ACC112 (cell line): Measurements from ENCODE around the gene RASSF9.

Experiments used
- H2AFZ ChIP-seq: fragments of 200-600 bp; sonication (generic); one replicate; pipeline ENCODE4 v1.6.0; 2017; ENCODE audit warnings: antibody characterized with exemption, low read length; ENCODE audit not compliant: unreplicated experiment
- H3K27ac ChIP-seq: fragments of 200-600 bp; sonication (generic); 2 replicates; pipeline ENCODE4 v1.5.1; 2014; ENCODE audit warnings: low read depth, mild to moderate bottlenecking, antibody characterized with exemption, low read length, moderate library complexity
- H3K27me3 ChIP-seq: fragments of 200-600 bp; sonication (generic); 2 replicates; pipeline ENCODE4 v1.6.1; 2014; ENCODE audit warnings: mild to moderate bottlenecking, antibody characterized with exemption, low read length, moderate library complexity, mixed read lengths; ENCODE audit not compliant: insufficient read depth
- H3K36me3 ChIP-seq: fragments of 200-600 bp; sonication (generic); 2 replicates; pipeline ENCODE4 v1.6.1; 2016; ENCODE audit warnings: mild to moderate bottlenecking, antibody characterized with exemption, low read length, moderate library complexity, mixed read lengths; ENCODE audit not compliant: insufficient read depth
- H3K4me1 ChIP-seq: fragments of 200-600 bp; sonication (generic); one replicate; pipeline ENCODE4 v1.6.1; 2016; ENCODE audit warnings: low read length, mixed read lengths; ENCODE audit not compliant: insufficient read depth, unreplicated experiment, control insufficient read depth
- H3K4me3 ChIP-seq: fragments of 200-600 bp; sonication (generic); 2 replicates; pipeline ENCODE4 v1.5.1; 2014; ENCODE audit warnings: mild to moderate bottlenecking, low read depth, low read length
- H3K79me2 ChIP-seq: fragments of 200-600 bp; sonication (generic); one replicate; pipeline ENCODE4 v1.6.0; 2016; ENCODE audit warnings: low read length; ENCODE audit not compliant: control insufficient read depth, unreplicated experiment, insufficient read depth

RASSF9 gene

DNA sequence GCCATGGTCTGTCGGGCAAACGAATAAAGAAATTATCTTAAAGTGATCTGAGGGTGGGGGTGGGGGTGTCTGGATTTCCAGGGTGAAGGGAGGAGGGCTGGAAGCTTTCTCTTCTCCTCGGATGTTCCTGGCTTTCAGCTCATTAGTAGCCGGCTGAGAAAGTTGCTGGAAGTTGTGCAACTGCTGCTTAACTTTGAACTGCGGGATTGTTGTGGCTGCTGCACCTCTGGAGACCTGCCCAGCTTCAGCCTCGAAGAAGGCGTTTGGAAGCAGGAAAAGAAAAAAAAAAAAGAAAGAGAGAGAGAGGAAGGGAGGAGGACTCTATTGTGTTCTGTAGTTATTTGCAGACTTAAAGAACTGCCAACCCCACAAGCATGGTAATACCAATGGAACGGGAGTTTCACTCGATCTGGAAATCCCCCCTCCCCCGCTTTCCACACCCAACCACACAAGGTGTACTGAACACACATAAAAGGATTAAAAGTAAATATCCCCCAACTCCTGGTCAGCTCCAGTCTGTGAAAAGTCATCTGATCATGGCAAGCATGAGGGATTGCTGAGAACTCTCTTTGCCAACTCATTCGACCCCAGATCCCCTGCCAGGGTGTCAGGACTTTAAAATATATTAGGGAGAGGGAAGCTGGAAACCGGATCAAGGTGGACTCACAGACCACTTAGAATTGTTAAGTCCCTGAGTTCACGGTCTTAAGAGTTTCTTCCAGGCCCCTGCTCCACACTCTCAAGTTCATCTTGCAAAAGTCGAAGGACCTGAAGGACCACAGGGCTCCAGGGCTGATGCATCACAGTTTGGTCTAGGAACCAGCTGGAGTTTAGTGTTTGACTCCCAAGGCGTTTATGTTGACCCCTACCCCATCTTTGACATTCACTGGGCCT is at the start of gene RASSF9:
RASSF9 (minus strand) TSS at position 213 of the 894 bp plus-strand sequence; CDS start at position 5, 208 bp downstream.
- Histone ChIP-seq H3K4me1 (peaks cover 21% of the 10 kb centered on the region), H3K27ac (peak within 1 kb of the TSS; percentile 34), H3K36me3 (no peaks in the 10 kb centered on the region), H3K4me3 (peak within 1 kb of the TSS; percentile 79), H3K27me3 (no peaks in the 10 kb centered on the region), H3K79me2 (no peaks in the 10 kb centered on the region), H2AFZ (peak within 1 kb of the TSS; percentile 59)

DNA sequence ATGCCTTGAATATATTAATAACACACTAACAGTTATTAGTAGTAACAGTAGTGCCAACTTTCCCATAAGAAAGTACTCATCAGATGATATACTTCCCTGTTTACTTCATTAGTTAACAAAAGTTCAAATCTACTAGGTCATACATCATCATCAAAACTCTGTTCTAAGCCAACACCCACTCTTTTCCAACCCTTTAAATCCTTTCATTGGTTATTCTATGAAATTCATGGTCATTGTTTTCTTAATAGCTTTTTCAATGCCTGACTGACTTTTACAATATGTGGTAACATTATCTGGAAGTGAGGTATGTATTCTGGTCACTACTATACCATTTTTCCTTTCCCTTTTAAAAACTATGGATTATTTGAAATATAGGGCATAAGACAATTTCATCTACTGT is 47.6 kb upstream of the RASSF9 start:
- H3K4me3 ChIP-seq: no peak overlapping the region
- H3K27me3 ChIP-seq: peaks cover 9% of the 10 kb centered on the region
- H3K4me1 ChIP-seq: no peaks in the 10 kb centered on the region
- H3K27ac ChIP-seq: no peak overlapping the region
- H3K79me2 ChIP-seq: no peaks in the 10 kb centered on the region
- no peak overlapping the region for H2AFZ ChIP-seq
- H3K36me3 ChIP-seq: no peaks in the 10 kb centered on the region

DNA sequence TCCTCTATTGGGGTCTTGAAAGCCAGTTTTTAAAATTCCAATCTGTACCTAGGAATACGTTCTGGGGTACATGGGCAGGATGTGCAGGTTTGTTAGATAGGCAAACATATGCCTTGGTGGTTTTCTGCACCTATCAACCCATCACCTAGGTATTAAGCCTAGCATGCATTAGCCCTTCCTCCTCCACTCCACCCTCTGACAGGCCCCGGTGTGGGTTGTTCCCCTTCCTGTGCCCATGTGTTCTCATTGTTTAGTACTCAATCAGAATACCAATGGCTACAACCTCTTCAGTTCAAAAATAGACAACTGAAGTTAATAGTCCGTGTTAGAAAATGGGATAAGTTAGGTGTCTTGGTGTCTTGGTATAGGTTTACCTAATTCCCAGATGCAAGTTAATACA is 41.2 kb upstream of the RASSF9 start:
- Histone ChIP-seq H3K27ac (no peak overlapping the region), H3K4me3 (no peak overlapping the region), H3K79me2 (no peaks in the 10 kb centered on the region), H2AFZ (peak overlapping the region; percentile 17), H3K4me1 (no peaks in the 10 kb centered on the region), H3K27me3 (peaks cover under 1% of the 10 kb centered on the region; the same call in 1 of the 2 replicates), H3K36me3 (no peaks in the 10 kb centered on the region)

DNA sequence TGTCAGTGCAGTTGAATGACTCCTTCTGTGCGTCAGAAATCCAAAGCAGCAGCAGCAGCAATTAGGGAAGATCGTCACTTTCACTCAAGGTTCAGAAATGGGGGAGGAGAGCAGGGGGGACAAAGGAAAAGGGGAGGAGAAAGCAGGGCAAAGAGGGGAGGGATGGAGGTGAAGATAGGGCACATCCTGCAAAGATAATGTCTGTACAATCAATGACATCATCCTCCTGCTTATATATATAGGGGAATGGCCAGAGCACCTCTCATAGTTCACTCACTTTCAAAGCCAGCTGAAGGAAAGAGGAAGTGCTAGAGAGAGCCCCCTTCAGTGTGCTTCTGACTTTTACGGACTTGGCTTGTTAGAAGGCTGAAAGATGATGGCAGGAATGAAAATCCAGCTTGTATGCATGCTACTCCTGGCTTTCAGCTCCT is 37.8 kb upstream of the RASSF9 start, which contains the start of gene NTS:
NTS (plus strand) TSS at position 265 of the 431 bp plus-strand sequence; CDS start at position 374, 109 bp downstream.
- Histone ChIP-seq H3K4me3 (0 out of 2 replicates have a peak within 1 kb of the TSS, but pooled peaks have one; percentile 13), H3K27ac (no peak within 1 kb of the TSS), H3K79me2 (no peaks in the 10 kb centered on the region), H3K4me1 (no peaks in the 10 kb centered on the region), H2AFZ (peak within 1 kb of the TSS; percentile 35), H3K36me3 (no peaks in the 10 kb centered on the region), H3K27me3 (no peaks in the 10 kb centered on the region)

DNA sequence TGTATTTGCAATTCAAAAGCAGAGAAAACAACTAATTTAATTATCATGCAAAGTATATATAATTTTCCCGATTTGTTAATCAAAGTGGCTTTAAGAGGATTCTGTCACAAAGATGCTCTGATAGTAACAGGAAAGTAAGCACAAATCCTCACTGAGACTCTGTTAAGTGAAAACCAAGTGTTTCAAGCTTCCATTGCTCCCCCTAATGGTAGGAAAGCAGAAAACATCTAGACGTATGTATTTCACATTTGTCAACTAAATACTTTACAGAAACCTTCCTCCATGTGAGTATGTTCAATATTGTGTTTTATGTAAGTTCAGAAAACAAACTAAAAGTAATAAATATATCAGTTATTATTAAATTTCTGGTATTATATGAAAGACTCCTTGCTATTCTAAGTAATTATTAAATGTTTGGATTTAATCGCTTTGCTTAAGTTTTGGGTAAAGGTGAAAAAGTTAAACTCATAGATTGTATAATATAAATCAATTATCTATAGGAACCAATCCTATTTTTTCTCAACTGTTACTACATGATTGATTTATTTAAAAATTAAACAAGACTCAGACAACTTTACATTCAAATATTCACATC is 36.4 kb upstream of the RASSF9 start:
- H3K79me2 ChIP-seq: no peaks in the 10 kb centered on the region

DNA sequence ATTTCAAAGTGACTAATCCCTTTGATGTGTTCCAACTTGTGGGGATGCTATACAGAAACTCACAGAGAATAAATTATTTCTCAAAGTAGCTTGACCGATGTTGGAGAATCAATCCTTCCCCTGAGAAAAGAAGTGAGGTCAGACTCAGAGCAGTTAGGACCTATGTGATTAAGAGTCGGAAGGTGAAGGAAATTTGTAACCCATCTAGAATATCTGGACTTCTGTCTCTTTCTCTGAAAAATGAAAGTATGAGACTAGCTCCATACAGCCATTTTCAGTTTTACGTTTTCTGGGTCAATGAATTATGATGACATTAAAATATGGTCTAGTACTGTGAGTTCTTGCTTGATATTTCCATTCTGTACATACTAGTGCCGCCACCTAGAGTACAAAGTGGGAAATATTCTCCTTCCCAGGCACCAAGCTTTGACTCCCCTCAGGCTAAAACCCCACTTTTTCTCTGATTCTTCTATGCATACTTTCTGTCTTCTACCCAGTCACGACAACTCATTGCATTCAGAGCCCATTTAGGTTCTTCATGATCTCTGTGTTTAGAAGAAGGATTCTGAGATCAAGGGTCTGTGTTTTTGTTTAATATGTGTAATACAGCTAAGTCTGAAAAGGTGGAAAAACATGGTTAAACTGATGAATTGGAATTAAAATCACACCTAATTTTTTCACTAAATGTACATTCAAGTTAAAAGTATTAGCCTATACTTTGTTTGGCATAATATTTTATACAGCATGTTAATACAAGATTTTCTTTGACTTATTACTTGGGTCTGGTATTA is 31.0 kb upstream of the RASSF9 start:
- Histone ChIP-seq H3K36me3 (no peaks in the 10 kb centered on the region), H3K27ac (no peak overlapping the region), H3K4me3 (peak overlapping the region; percentile 64), H3K27me3 (no peaks in the 10 kb centered on the region), H3K79me2 (no peaks in the 10 kb centered on the region), H3K4me1 (no peaks in the 10 kb centered on the region), H2AFZ (peak overlapping the region; percentile 78)

More for the DNA sequence above, 36.4 kb upstream of the RASSF9 start:
- Histone ChIP-seq H3K4me1 (no peaks in the 10 kb centered on the region), H3K27me3 (no peaks in the 10 kb centered on the region), H2AFZ (no peak overlapping the region), H3K27ac (no peak overlapping the region), H3K4me3 (no peak overlapping the region), H3K36me3 (no peaks in the 10 kb centered on the region)

DNA sequence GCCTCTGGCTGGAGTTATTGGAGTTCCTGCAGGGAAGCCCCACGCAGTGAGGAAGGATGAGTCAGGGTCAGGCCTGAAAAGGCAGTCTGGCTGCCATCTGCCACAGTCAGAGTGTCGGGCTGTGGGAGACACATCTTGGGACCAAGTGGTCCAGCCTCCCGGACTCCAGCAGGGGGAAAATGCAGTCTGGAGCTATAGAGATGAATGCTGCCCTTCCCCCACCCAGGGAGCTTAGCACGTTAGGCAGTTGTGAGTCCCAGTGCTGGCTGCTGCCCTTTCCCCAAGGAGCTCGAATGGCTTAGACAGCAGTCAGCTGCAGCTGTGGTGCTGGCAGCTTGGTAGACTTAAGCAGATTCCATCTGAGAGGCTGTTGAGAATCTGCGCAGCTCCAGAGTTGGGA is 29.7 kb upstream of the RASSF9 start:
- Histone ChIP-seq H2AFZ (no peak overlapping the region), H3K79me2 (no peaks in the 10 kb centered on the region), H3K36me3 (no peaks in the 10 kb centered on the region), H3K27me3 (no peaks in the 10 kb centered on the region), H3K4me3 (no peak overlapping the region), H3K27ac (no peak overlapping the region), H3K4me1 (no peaks in the 10 kb centered on the region)

DNA sequence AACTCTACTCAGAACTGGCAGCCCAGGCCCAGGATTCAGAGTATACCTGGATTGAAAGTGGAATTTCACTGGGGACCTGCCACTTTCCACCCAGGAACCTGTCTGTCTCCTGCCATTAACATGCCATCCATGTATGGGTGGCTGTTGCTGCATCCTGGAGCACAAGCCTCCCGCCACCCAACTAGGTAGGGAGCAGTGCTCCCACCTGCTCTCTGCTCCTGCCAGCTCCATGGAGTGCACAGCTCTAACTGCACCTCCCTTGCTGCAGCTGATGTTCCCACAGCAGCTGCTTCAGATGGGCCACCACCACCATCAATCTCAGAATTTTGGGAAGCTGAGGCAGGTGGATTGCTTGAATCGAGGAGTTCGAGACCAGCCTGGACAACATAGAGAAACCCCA is 20.8 kb upstream of the RASSF9 start:
- H3K79me2 ChIP-seq: no peaks in the 10 kb centered on the region
- H3K36me3 ChIP-seq: no peaks in the 10 kb centered on the region
- H3K27me3 ChIP-seq: no peaks in the 10 kb centered on the region
- H3K27ac ChIP-seq: no peak overlapping the region
- H2AFZ ChIP-seq: no peak overlapping the region
- no peaks in the 10 kb centered on the region for H3K4me1 ChIP-seq
- H3K4me3 ChIP-seq: no peak overlapping the region

DNA sequence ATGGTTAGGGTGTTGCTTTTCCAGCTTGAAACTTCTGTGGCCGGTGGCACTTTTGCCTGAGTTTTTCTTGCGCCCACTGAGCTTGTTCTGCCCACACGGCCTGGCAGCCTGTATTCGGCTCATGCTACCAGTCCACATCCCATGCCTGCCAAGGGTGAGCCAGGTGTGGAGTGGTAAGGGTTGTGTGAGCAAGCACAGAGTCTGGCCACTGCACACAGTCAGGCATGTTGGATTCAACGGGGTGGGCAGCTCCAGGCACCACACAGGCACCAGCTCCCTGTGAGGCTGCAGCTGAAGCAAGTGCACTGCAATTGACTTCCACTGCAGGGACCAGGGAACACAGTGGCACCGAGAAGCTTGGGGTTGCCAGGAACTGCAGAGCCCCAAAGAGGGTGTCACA is 19.1 kb upstream of the RASSF9 start:
- Histone ChIP-seq H3K4me3 (no peak overlapping the region), H3K79me2 (no peaks in the 10 kb centered on the region), H3K4me1 (no peaks in the 10 kb centered on the region), H3K27me3 (no peaks in the 10 kb centered on the region), H3K27ac (no peak overlapping the region), H2AFZ (no peak overlapping the region), H3K36me3 (no peaks in the 10 kb centered on the region)

DNA sequence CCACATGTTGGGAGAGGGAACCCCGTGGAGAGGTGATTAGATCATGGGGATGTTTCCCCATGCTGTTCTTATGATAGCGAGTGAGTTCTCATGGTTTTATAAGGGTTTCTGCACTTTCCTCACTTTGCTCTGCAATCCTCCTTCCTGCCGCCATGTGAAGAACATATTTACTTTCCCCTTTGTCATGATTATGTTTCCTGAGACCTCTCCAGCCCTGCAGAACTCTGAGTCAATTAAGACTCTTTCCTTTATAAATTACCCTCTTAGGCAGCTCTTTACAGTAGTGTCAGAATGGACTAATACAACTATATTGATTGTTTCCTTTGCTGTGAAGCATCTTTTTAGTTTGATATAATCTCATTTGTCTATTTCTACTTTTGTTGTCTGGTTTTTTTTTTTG is 13.1 kb upstream of the RASSF9 start:
- Histone ChIP-seq H3K27ac (no peak overlapping the region), H3K4me1 (no peaks in the 10 kb centered on the region), H3K4me3 (no peak overlapping the region), H3K79me2 (no peaks in the 10 kb centered on the region), H2AFZ (no peak overlapping the region), H3K36me3 (no peaks in the 10 kb centered on the region), H3K27me3 (no peaks in the 10 kb centered on the region)
